Femur (tissue), 1 donor: ENCODE measurements around the gene OGFOD1.

Experiments used
- DNase-seq: peaks from one replicate; pipeline ENCODE4 v3.0.0-alpha.2; 2017

OGFOD1 gene

DNA sequence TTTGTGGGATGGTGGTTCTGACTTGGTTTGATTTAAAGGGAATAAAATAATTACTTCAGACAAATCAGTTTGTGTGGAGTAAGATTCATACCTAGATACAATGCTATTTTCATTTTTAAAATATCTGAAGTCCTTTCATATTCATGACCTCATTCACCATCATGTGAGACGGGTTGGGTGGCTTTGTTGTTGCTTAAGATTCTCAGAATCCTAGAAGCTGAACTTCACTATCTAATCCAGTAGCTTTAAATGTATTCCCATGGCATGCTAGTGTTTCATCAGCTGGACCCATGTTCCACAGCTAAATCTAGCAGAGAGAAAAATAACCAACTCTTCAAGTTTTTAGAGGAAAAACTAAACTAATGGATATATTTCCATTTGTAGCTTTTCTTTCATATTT lies 23.3 kb upstream of the OGFOD1 start:
- no peak for DNase-seq

DNA sequence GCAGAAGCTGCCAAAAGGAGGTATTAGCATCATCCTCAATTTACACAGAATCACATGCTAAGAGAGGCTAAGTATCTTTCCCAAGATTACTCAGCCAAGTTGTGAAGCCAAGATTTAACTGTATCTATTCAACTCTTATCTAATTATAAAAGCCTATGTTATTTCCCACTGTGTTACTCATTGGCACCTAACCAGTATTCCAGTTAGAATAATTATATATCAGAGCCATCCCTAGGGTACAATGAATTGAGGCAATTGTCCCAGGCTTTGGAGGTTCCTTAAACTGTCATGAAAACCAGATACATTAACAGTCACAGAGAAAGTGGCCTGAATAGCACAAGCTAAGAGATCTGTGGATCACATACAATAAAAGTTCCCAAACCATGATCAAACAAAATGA lies 15.1 kb upstream of the OGFOD1 start:
- no peak for DNase-seq

DNA sequence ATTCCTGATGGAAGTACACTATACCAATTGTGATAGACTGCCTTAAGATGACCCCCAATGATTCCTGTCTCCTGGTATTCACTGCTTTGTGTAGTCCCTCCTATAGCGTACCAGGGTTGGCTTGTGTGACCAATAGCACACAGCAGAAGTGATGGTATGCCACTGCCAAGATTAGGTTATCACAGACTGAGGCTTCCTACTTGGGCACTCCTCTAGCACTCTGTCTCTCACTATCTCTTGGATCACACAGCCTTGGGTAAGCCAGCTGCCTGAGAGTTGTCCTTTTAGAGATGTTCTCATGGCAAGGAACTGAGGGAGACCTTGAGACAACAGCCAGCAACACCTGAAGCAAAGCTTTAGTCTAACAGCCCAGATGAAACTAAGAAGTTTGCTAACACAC lies 13.3 kb upstream of the OGFOD1 start:
- DNase-seq = no peak

DNA sequence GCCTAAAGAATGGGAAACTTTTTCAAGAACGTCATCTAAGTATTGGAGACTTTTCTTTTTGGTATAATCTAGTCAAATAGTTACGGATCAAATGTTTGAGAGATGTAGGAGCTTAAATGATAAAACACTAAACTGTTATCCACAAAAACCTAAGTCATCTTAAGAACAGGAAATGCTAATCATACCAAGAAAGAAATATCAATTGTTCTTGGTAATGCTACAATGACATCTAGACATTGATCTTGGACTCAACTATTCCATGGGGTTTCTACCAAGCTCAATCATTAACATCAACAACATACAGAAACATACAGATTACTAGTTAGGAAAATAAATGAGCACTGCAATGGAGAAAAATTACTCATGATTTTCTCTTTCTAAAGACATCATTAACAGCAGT lies 4.1 kb upstream of the OGFOD1 start:
- no peak for DNase-seq

DNA sequence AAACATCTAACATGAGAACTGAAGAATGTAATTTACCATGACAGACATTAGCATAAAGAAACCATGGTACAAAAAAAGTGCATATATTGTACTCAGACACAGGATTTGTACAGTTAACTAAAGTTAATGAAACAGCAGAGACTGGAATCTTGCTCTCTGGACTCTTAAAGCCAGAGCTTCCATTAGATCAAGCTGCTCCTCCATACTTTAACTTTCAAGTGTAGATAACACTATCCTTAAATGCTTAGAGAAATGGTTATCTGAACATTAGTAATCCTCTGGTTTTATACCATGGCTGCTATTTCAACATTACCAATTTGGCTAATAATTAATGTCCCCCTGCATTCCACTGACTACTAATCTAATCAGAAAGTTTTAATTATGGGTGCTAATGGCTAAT lies 3.3 kb upstream of the OGFOD1 start:
- no peak for DNase-seq

DNA sequence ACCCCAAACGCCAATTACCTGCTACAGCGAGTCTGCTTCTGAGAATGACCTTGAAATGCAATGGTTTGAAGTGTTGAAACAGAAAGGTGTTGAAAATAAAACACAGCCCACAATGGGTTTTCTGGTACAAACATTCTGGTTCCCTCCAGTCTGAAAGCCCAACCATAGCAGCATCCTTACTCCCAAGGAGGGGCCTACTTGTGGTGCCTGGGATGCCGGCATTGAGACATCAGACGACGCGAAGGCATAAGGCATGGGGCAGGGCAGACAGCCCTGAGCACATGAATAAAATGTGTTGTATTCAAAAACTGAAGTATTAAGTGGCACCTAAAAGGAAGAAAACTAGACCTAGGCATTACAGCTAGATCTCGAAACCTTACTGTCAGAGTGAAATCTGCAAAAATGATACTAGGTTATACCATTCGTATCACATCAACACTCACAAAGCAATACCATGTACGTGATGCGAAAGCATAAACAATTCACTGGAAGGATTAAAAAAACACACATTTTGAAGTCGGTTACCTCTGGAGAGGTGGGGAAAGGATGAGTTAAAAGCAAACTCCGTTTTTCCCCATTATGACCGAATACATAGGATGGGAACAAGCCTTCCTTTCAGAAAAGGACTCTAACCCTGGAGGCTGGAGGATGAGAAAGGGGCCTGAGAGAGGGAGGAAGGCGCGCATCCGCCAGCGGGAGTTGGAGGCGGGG lies 924 bp upstream of the OGFOD1 start:
- DNase-seq = no peak

DNA sequence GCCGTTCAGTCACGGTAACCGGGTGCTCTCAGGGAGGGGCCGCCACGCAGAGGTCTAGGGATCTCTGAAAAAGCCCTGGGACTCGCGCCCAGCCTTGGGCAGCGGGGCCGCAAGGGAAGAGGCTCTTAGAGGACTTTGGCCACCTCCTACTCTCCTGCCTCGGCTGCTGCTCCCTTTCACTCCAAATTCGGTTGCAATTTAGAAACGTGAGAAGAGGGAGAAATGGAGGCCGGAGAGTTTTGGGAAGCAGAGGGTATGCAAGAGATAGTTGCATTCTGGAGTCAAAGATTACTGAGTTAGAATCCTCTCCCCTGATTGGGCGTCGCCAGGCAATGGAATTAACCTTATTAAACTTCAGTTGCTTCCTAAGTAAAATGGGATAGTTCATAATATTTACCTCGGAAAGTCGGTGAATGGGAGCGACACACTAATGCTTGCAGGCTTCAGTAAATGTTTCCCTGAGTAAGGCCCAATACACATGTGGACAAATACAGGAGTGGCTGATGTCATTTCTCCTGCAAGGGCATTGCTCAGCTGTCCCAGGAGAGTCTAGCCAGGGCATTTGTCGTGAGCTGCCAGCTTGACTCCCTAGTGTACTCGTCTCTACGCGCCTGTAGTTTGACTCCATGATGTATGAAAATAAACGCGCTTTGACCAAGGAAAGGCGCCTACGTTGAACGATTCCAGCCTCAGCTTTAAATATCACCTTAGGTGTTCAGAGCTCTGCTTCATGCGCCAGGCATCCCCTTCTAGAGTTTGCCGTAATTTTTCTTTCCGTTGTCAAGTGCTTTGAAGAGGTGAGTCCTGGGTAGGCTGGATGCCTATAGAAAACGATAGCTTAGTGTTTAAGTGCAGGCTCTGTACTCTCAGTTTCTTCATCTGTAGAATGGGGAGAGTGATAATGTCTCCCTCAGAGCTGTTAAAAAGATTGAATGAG lies 667 bp downstream of the OGFOD1 start:
- DNase-seq = peak; percentile 29

DNA sequence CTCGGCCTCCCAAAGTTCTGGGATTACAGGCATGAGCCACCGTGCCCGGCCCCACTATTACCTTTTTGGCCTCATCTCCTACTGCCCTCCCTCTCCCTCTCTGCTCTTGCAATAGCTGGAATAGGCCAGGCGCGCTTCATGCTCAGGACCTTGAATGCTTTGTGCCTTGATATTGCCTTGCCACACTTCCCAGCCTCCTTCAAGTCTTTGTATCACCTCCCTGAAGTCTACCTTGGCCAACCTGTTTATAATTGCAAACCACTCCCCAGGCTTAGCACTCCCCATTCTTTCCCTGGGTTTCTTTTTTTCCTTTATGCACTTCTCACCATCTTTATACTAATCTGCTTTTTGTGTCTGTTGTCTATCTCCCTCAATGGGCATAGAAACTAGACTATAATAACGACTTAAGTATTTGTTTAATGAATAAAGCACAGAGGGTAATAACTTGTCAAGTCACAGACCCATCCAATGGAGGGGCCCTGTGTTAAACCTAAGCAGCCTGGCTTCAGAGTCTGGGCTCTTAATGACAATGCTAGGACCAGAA lies 6.6 kb downstream of the OGFOD1 start:
- no peak for DNase-seq

DNA sequence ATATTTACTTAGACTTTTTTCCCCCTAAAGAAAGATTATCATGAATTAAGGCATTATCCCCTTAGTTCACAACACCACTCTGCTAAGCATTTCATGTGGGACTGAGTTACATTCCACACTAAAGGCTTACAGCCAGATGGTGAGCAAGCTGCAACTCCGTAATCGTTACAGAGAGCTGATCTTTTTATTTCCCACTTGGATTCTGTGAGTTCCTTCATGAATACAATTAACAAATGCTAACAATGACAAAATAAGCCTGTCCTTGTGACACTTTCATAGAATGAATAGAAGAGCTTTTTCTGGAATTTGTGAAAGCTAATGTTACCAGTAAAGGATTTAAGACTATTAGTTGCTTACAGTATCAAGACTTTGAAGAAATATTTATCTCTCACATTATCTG lies 8.7 kb downstream of the OGFOD1 start:
- no peak for DNase-seq

DNA sequence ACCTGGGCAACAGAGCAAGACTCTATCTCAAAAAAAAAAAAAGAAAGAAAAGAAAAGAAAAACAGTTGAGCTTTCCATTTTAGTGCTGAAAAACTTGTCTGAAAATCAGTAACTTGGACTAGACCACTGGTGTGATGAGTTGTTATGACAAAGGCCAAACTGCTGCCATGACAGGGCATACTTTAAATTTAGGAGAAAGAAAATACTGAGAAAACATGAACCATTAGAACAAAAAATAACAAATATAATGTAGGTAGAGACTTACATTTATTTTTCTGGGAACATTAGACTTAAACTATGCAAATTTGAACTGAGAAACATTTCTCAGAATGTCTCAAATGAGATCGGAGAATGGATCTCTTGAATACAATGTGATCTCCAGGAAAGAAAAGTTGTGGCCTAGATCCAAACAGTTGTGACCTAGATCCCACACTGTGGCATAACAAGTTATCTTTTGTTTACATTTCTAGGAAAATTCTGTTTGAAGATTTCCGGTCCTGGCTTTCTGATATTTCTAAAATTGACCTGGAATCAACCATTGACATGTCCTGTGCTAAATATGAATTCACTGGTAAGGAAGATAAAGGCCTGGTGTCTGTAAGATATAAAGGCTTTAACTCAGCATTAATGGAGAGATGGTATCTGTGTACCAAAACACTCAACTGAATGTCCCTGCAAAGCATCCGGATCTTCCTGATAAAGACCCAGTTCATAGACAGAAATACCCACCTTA lies 10.9 kb downstream of the OGFOD1 start:
- no peak for DNase-seq

DNA sequence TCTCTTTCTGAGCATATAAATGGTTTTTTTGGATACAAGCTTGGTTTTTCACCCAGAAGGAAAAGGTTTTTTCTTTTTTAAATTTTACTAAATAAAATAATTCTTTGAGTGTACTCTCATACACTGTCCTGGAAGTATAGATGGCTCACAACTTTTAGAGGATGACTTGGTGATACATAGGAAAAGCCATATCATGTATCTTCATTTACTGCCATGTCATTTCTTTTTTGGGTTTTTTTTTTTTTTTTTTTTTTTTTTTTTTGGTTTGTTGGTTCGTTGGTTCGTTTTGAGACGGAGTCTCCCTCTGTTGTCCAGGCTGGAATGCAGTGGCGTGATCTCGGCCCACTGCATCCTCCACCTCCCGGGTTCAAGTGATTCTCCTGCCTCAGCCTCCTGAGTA lies 11.8 kb downstream of the OGFOD1 start:
- DNase-seq = no peak

DNA sequence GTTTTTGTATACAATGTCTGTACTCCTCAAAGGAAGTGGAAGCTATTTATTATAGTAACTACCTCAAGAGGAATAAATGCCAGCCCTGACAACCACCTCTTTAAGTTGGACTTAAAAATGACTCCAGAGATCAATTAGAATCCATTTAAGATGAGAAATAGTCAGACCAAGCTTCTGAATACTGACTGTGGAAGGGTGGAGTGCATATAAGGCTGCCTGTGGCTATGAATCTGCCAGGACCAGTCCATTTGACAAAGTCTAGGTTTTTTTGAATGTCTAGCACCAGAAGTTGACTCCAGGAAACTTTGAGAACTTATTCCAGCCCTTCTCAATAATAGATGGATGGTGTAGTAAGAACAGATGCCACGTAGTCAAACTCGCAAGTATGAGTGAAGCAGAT lies 15.0 kb downstream of the OGFOD1 start:
- no peak for DNase-seq

DNA sequence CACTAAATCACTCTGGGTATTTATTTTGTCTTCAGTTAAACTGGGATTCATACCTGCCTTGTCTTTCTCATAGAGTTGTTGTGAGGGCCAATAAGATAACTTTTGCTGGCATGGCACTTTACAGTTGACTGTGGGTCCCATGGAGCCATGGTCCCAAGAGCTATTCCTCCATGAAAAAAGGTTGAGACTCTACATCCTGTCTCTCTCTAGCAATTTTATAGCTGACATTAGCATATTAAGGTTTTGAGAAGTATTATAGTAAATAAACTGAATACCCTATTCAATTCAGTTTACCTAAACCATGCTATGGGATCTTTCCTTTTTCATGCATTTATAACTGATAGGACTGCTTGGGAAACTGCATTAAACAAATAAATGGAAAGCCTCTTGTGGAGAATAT lies 17.4 kb downstream of the OGFOD1 start:
- no peak for DNase-seq

DNA sequence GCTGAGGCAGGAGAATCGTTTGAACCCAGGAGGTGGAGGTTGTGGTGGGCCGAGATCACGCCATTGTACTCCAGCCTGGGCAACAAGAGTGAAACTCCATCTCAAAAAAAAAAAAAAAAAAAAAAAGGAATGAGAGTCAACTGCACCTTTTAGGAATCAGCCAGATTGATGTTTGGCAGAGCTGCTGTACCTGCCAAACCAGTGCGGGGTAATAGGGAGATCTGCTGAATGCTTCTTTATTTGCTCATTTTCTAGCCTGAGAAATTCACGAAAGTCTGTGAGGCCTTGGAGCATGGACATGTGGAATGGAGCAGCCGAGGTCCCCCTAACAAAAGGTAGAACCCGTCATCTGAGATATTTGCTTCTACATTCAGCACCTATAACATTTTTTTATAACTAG lies 18.4 kb downstream of the OGFOD1 start:
- DNase-seq = no peak

DNA sequence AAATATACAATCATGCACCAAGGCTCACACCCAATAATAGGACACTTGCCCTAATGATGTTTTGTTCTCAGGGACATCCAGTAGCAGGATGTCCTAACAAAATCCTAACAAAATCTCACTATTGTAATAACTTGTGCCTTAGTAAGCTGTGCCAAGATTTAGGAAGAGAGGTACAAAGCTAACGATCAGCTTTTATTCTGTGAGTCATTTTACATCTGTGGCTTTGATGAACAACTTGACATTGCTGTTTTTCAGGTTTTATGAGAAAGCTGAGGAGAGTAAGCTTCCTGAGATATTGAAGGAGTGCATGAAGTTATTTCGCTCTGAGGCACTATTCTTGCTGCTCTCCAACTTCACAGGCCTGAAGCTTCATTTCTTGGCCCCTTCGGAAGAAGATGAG lies 18.9 kb downstream of the OGFOD1 start:
- no peak for DNase-seq

DNA sequence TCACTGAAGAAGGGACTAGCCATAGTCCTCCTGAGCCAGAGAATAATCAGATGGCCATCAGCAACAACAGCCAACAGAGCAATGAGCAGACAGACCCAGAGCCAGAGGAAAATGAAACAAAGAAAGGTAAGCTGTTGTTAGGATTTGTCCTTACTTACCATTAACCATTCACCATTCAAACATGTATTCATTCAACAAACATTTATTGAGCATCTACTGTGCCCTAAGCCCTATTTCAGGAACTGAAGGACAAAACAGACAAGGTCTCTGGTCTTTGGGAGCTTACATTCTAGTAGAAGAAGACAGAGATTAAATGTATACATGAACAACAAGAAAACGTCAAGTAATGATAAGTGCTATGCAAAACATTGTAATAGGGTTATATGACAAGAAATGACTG lies 19.3 kb downstream of the OGFOD1 start:
- DNase-seq = no peak

DNA sequence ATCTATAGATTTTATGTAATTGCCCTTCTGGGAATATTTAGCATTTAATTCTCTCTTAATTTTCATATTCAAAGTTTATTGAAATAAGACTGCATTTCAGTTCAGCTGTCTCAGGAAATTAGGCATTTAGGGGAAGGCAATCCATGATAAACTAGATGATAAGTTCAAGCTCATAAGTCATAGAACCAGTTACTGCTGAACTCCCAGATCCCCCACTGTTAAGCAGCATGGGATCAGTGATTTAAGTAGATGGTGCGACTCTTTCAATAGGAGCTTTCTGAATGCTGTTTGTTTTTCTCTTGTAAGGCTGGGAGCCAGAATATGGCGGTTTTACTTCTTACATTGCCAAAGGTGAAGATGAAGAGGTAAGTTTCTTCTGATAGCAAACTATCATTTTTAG lies 23.8 kb downstream of the OGFOD1 start:
- DNase-seq = no peak

DNA sequence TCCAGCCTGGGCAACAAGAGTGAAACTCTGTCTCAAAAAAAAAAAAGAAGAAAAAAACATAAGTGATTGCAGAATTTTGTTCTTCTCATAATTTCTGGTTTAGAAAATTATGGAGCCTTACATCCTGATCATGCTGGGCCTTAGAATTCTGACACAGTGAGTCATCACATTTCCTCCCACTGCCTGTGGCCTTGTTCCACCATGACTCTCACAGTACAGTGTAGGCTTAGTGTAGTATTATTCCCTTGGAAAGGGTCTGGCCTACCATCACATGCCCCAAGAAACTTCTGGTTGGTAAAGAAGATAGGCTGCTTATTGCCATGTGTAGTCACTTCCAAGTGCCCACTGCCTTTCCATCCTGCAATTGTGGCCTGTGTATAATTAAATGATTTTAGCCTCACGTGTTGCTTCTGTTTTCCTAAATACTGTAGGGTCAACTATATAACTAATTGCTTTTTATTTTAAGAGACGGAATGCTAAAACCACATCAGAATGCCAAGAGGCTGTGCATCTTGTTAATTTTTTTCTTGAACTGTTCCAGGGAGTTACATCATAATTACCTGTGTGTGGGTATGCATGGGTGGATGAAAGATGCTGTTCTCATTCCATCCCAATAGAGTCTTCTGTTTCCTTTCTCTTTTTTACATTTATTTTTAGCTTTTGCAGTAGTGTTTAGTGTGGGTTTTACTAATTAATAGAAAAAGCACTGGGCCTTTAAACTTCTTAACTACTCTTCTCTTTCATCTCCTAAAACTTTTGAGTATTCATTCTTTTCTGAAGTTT lies 25.9 kb downstream of the OGFOD1 start:
- DNase-seq = peak; percentile 26

DNA sequence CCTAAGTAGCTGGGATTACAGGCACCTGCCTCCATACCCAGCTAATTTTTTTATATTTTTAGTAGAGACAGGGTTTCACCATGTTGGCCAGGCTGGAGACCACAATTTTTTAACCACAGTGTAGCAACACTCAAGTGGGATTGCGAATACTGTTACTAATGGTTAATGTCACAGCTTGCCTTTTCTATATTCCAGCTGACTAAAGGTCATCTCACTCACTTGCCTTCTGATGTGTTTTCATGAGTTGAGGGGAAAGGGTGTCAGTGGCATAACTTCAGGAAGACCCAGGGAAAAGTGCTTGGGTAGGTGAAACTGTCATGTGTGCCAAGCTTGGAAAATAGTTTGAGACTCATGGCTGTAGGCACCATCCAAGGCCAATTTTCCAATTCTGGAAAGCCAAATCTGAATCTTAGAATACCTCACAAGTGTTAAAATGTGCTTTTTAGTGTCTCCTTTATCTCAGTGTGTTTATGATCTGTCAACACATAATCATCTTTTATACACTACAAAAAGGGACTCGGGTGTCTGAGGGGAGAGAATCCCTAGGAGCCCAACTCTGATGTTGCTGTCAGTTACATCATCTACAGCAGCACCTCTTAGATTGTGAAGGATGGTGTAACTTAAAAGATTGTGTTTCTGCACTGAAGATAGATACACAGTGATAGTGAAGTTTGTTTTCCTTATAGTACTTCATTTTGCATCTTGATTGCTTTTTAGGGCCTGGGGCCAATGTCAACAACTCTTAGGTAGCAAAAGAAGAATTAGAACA lies 27.1 kb downstream of the OGFOD1 start:
- no peak for DNase-seq

DNA sequence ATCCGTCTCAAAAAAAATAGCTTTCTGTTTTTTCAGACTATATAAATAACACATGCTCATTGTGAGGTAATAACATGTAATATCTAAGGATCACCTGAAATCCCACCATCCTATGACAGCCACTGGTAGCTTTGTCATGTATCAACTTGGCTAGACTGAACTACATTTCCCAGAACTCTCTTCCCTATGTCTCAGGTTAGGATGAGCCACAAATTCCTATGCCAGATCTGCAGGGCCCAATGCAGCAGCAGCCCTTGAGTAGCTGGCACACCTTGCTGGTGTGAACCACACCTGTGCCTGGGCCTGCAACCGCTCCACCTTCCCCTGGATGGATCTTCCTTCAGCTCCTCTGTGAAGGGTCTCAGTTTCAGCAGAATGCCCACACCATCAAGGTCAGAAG lies 28.1 kb downstream of the OGFOD1 start:
- DNase-seq = no peak

DNA sequence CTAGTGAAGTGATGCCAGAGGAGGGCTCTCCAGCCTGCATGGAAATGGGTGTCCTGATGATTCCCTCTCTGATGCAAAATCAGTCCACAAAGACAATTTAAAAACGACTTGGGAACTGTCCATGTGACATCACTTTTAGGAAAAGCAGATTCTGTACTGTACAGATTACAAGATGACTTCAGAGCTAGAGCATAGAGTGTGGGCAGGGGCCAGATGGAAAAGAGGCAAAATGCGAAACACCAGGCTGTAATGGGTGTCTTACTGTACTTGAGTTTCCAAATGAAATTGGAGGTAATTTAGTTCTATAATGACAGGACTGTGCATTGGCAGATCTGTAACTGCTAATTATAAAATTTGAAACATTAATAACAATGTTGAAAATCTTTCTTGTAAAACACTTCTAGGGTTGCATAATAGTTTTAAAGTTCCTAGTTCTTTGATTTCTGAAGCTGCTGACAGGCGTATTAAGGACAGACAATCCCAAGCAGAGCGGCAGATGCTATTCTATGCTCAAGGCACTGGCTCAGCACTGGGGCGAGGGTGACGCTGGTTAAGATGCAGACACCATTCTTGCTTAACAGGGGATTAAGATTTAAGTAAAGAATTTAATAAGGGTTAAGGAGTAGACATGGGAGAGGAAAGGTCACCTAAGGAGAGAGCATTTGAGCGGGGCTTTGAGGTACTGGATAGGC lies 29.6 kb downstream of the OGFOD1 start:
- no peak for DNase-seq
